OCI-LY7 (cell line): Measurements from ENCODE around the gene DISC1.

Experiments
- CTCF ChIP-seq: fragments of 200-600 bp; sonication (generic); conservative IDR thresholded peaks from 2 replicates; pipeline ENCODE4 v1.5.1; 2014; ENCODE audit warnings: mild to moderate bottlenecking, antibody characterized with exemption, low read length, moderate library complexity, mixed read lengths
- EZH2phosphoT487 ChIP-seq: fragments of 200-600 bp; sonication (generic); IDR thresholded peaks from 2 replicates; pipeline ENCODE4 v1.6.1; 2018; ENCODE audit warnings: low read depth, borderline replicate concordance, mild to moderate bottlenecking, mixed run types, antibody characterized with exemption, low read length, moderate library complexity, mixed read lengths

GRCh38 chr1:231991231-231991630, 364.6 kb downstream of the DISC1 start:
- TF ChIP-seq CTCF, result no peak
- no peak for TF ChIP-seq EZH2phosphoT487
